Sigmoid colon (tissue), 7 donors: ENCODE measurements around the gene TTC39B. TPM values are rescaled to one million over a fixed set of nuclear protein-coding genes. Genes with fewer than 3 reads are reported as not detected.

Experiments used
- DNase-seq: peaks from one replicate; pipeline ENCODE4 v3.0.0-alpha.2; 2019
- H3K27ac ChIP-seq, 4 donors: fragments of 200-600 bp; sonication (generic); one replicate each; pipeline ENCODE4 v1.5.1; 2016 to 2019; ENCODE audit warnings: mild to moderate bottlenecking in 1 of 4
- H3K27me3 ChIP-seq, 3 donors: fragments of 200-600 bp; sonication (generic); one replicate each; pipeline ENCODE4 v1.5.1; 2019; ENCODE audit warnings: mild to moderate bottlenecking in 1 of 3
- H3K36me3 ChIP-seq, 4 donors: fragments of 200-600 bp; sonication (generic); one replicate each; pipeline ENCODE4 v1.5.1; 2016 to 2019
- H3K4me1 ChIP-seq, 4 donors: fragments of 200-600 bp; sonication (generic); one replicate each; pipeline ENCODE4 v1.5.1; 2017 to 2019
- H3K4me3 ChIP-seq, 4 donors: fragments of 200-600 bp; sonication (generic); one replicate each; pipeline ENCODE4 v1.5.1; 2017 to 2019; ENCODE audit warnings: mild to moderate bottlenecking in 2 of 4, moderate library complexity in 1 of 4
- H3K9me3 ChIP-seq, 4 donors: fragments of 200-600 bp in 3 of 4; sonication (generic) in 3 of 4; one replicate each; pipeline versions ENCODE4 v1.5.1 to v1.6.1; 2013 to 2019
- CTCF ChIP-seq, 4 experiments: fragments of 450-650 bp in 3 of 4; fragments of 200-600 bp in 1 of 4; IDR thresholded peaks; one replicate each; pipeline ENCODE4 v1.5.1; 2016 to 2019; ENCODE audit warnings: antibody characterized with exemption in 4 of 4, mild to moderate bottlenecking in 3 of 4, moderate library complexity in 2 of 4
- EP300 ChIP-seq, 4 donors: sonication (generic); formaldehyde crosslinking; IDR thresholded peaks; one replicate each; pipeline ENCODE4 v1.6.1; 2017; ENCODE audit warnings: antibody characterized with exemption in 4 of 4
- POLR2A ChIP-seq, 2 donors: fragments of 450-650 bp; IDR thresholded peaks; one replicate each; pipeline ENCODE4 v1.6.1; 2016; ENCODE audit warnings: antibody characterized with exemption in 2 of 2, mild to moderate bottlenecking in 2 of 2, moderate library complexity in 2 of 2
- POLR2AphosphoS5 ChIP-seq, 4 donors: sonication (generic); formaldehyde crosslinking; IDR thresholded peaks; one replicate each; pipeline ENCODE4 v1.6.1; 2017; ENCODE audit warnings: antibody characterized with exemption in 4 of 4
- WGBS, 2 donors: extraction: QIAGEN DNeasy Blood & Tissue Kit; methylation state at CpG; one replicate each; pipeline ENCODE4 v1.1.7; 2013; 5-methylcytosine and 5-hydroxymethylcytosine counted together
- intact Hi-C: fragments of 100-400 bp; cut with DNase I; formaldehyde crosslinking; loops from one replicate; pipeline ENCODE4 v1.15.1; 2023
- polyA plus RNA-seq, 3 donors: library from polyadenylated mRNA; stranded (reverse); fragments of 200-250 nt; gene quantifications; one replicate each; pipeline ENCODE4 v1.2.3, GENCODE V29; 2013
- small RNA-seq, 3 donors: library from RNA; depleted of rRNA; stranded (forward); fragments of <200 nt; gene quantifications; one replicate each; pipeline ENCODE3, GENCODE V24; 2016
- total RNA-seq, 4 donors: library from RNA; depleted of rRNA; stranded (reverse); fragments of >200 nt; gene quantifications; one replicate each; pipeline ENCODE4 v1.1.0, GENCODE V29; 2016
- donor health status: healthy with polysubstance abuse.
- donor health status: Bipolar disorder and iron deficiency.
- donor health status: healthy.

TTC39B gene
- total and polyA plus RNA-seq, 7 donors = 4.2 to 15.8 (median 9.1) TPM

- H3K27ac ChIP-seq = no peak overlapping the region
- intact Hi-C loops = no loop called here
- no peaks in the 10 kb centered on the region for H3K27me3 ChIP-seq
These were observed 192.0 kb downstream of the TTC39B start for GRCh38 chr9:15115041-15115440.

More at GRCh38 chr9:15115041-15115440, 192.0 kb downstream of the TTC39B start:
- H3K4me3 ChIP-seq = no peak overlapping the region
- DNase-seq = no peak
- 80 to 81% methylated on average over 2 of the region's 2 CpGs for WGBS, 2 donors
- no peaks in the 10 kb centered on the region for H3K36me3 ChIP-seq
- TF ChIP-seq EP300 (IDR thresholded peaks at IDR 0.05) (no peak), POLR2A (IDR thresholded peaks at IDR 0.05) (no peak), POLR2AphosphoS5 (IDR thresholded peaks at IDR 0.05) (no peak), CTCF (IDR thresholded peaks at IDR 0.05) (no peak)
- H3K4me1 ChIP-seq = no peaks in the 10 kb centered on the region
- no peaks in the 10 kb centered on the region for H3K9me3 ChIP-seq

Small RNA genes within 50 kb of the gene (small RNA-seq; reads per million reads assigned to genes)
- 0 reads per million in 3 donors for gene RNU6-559P

Other genes with a start within 250 kb of the TTC39B start
- 10 to 100 TPM; 28.4 to 41.5 (median 32.5) TPM for gene SNAPC3, start 115.7 kb upstream of the TTC39B start, total RNA-seq
- 10 to 100 TPM; 16.2 to 21.7 (median 21.2) TPM for gene SNAPC3, start 115.7 kb upstream of the TTC39B start, polyA plus RNA-seq
- gene PSIP1, start 203.8 kb upstream of the TTC39B start, total RNA-seq = 10 to 100 TPM; 65.7 to 89.1 (median 72.2) TPM
- gene PSIP1, start 203.8 kb upstream of the TTC39B start, polyA plus RNA-seq = 10 to 100 TPM; 10.9 to 29.5 (median 18.0) TPM
- gene CCDC171, start 245.8 kb upstream of the TTC39B start, total RNA-seq = 1 to 10 TPM; 2.9 to 6.1 (median 3.1) TPM
- 1 to 10 TPM in 1 of 3 donors, under 1 TPM in 2; 0.46 to 1.4 (median 0.60) TPM for gene CCDC171, start 245.8 kb upstream of the TTC39B start, polyA plus RNA-seq